Immature natural killer cell (primary cell): ENCODE data around the gene HGD. TPM values are rescaled to one million over a fixed set of nuclear protein-coding genes. Genes with fewer than 3 reads are reported as not detected.

ENCODE experiments used
- DNase-seq, 3 donors: peaks; one replicate each; pipeline ENCODE4 v3.0.0; 2022; ENCODE audit warnings: mixed read lengths in 1 of 3
- H3K27ac Mint-ChIP-seq, 6 donors: one replicate each; pipeline ENCODE4 v1.8.0; 2020; ENCODE audit warnings: mixed read lengths in 6 of 6, mild to moderate bottlenecking in 5 of 6, inconsistent platforms in 4 of 6, moderate library complexity in 3 of 6
- H3K27me3 Mint-ChIP-seq, 3 donors: one replicate each; pipeline ENCODE4 v1.8.0; 2020 to 2021; ENCODE audit warnings: low read depth in 3 of 3, mild to moderate bottlenecking in 3 of 3, mixed read lengths in 3 of 3, moderate library complexity in 3 of 3, inconsistent platforms in 1 of 3
- H3K36me3 Mint-ChIP-seq, 3 donors: one replicate each; pipeline ENCODE4 v1.8.0; 2020; ENCODE audit warnings: mixed read lengths in 3 of 3, inconsistent platforms in 2 of 3, mild to moderate bottlenecking in 2 of 3
- H3K4me1 Mint-ChIP-seq, 2 donors: one replicate each; pipeline ENCODE4 v1.8.0; 2020; ENCODE audit warnings: inconsistent platforms in 2 of 2, mild to moderate bottlenecking in 2 of 2, mixed read lengths in 2 of 2, moderate library complexity in 1 of 2
- H3K4me3 Mint-ChIP-seq, 5 donors: one replicate each; pipeline ENCODE4 v1.8.0; 2020; ENCODE audit warnings: mild to moderate bottlenecking in 5 of 5, mixed read lengths in 5 of 5, inconsistent platforms in 3 of 5, moderate library complexity in 3 of 5
- H3K9me3 Mint-ChIP-seq, 6 donors: one replicate each; pipeline ENCODE4 v1.8.0; 2020; ENCODE audit warnings: mild to moderate bottlenecking in 6 of 6, mixed read lengths in 6 of 6, inconsistent platforms in 4 of 6, moderate library complexity in 3 of 6
- polyA plus RNA-seq, 3 donors: library from polyadenylated mRNA; unstranded; fragments of 300-500 nt; fragmentation: Illumina TruSeq; gene quantifications; one replicate each; pipeline ENCODE4 v1.2.3, GENCODE V29; 2021

HGD gene
- polyA plus RNA-seq, 3 donors from 2014 or later: 1.2 to 2.5 TPM; not detected in 1

- no peak overlapping the region for H3K27ac Mint-ChIP-seq
- H3K27me3 Mint-ChIP-seq: peaks cover 3 to 12% (median 10%) of the 10 kb centered on the region in 3 donors
- H3K36me3 Mint-ChIP-seq: no peaks in the 10 kb centered on the region
- H3K9me3 Mint-ChIP-seq: peaks cover 0 to 2% (median 0%) of the 10 kb centered on the region in 6 donors
- H3K4me3 Mint-ChIP-seq: no peak overlapping the region
- no peak for DNase-seq
- no peaks in the 10 kb centered on the region for H3K4me1 Mint-ChIP-seq
Measured at GRCh38 chr3:120661945-120662344, 20.1 kb downstream of the HGD start.

GRCh38 chr3:120661106-120661905, 20.7 kb downstream of the HGD start:
- H3K27ac Mint-ChIP-seq: no peak overlapping the region
- H3K36me3 Mint-ChIP-seq: no peaks in the 10 kb centered on the region
- no peak for DNase-seq
- H3K27me3 Mint-ChIP-seq: peaks cover 3 to 12% (median 10%) of the 10 kb centered on the region in 3 donors
- no peaks in the 10 kb centered on the region for H3K4me1 Mint-ChIP-seq
- peaks cover 0 to 2% (median 0%) of the 10 kb centered on the region in 6 donors for H3K9me3 Mint-ChIP-seq
- H3K4me3 Mint-ChIP-seq: no peak overlapping the region

GRCh38 chr3:120659834-120660233, 22.2 kb downstream of the HGD start:
- Mint-ChIP-seq H3K36me3 (no peaks in the 10 kb centered on the region), H3K27me3 (peaks cover 3 to 10% (median 6%) of the 10 kb centered on the region in 3 donors), H3K4me3 (no peak overlapping the region), H3K27ac (no peak overlapping the region), H3K9me3 (peaks cover 0 to 2% (median 0%) of the 10 kb centered on the region in 6 donors), H3K4me1 (no peaks in the 10 kb centered on the region)
- DNase-seq: no peak

DNA sequence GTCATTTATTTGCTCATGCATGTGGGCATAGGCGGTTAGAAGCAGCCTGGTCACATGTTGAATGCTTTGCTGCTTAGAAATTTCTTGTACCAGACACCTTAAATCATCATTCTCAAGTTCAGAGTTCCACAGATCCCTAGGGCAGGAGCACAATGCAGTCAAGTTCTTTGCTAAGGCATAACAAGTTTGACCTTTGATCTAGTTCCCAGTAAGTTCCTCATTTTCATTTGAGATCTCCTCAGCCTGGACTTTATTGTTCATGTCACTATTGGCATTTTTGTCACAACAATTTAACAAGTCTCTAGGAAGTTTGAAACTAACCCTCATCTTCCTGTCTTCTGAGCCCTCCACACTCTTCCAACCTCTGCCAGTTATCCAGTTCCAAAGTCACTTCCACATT, 22.8 kb downstream of the HGD start:
- H3K4me3 Mint-ChIP-seq: no peak overlapping the region
- no peaks in the 10 kb centered on the region for H3K36me3 Mint-ChIP-seq
- H3K4me1 Mint-ChIP-seq: no peaks in the 10 kb centered on the region
- DNase-seq: no peak
- peaks cover 0 to 2% (median 0%) of the 10 kb centered on the region in 6 donors for H3K9me3 Mint-ChIP-seq
- no peak overlapping the region for H3K27ac Mint-ChIP-seq
- peaks cover 3 to 10% (median 8%) of the 10 kb centered on the region in 3 donors for H3K27me3 Mint-ChIP-seq

- Mint-ChIP-seq H3K27ac (no peak overlapping the region), H3K9me3 (no peaks in the 10 kb centered on the region), H3K36me3 (no peaks in the 10 kb centered on the region), H3K4me1 (no peaks in the 10 kb centered on the region), H3K4me3 (no peak overlapping the region), H3K27me3 (peaks cover 1 to 3% (median 1%) of the 10 kb centered on the region in 3 donors)
- no peak for DNase-seq
Measured at GRCh38 chr3:120652896-120653545, 29.0 kb downstream of the HGD start.

GRCh38 chr3:120652281-120652680, 29.8 kb downstream of the HGD start:
- no peaks in the 10 kb centered on the region for H3K36me3 Mint-ChIP-seq
- H3K27me3 Mint-ChIP-seq: peaks cover 0 to 3% (median 0%) of the 10 kb centered on the region in 3 donors
- no peak for DNase-seq
- H3K27ac Mint-ChIP-seq: no peak overlapping the region
- H3K4me3 Mint-ChIP-seq: no peak overlapping the region
- no peaks in the 10 kb centered on the region for H3K4me1 Mint-ChIP-seq
- no peaks in the 10 kb centered on the region for H3K9me3 Mint-ChIP-seq

DNA sequence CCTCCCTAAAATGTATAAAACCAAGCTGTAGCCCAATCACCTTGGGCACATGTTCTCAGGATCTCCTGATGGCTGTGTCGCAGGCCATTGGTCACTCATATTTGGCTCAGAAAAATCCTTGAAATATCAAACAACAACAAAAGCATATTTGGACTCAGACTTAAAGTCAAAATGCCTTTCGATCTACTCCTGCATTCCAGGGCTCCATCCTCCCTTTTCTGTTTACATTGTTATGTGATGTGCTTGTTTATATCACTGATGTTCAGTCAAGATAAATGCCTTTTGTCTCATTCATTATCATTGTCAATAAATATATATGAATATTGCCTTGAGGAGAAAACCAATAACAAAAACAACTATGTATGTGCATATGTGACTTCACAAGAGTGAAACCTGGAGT, 31.7 kb downstream of the HGD start:
- no peaks in the 10 kb centered on the region for H3K36me3 Mint-ChIP-seq
- no peaks in the 10 kb centered on the region for H3K4me1 Mint-ChIP-seq
- H3K9me3 Mint-ChIP-seq: no peaks in the 10 kb centered on the region
- peaks cover 0 to 3% (median 2%) of the 10 kb centered on the region in 3 donors for H3K27me3 Mint-ChIP-seq
- H3K27ac Mint-ChIP-seq: no peak overlapping the region
- H3K4me3 Mint-ChIP-seq: no peak overlapping the region
- no peak for DNase-seq

DNA sequence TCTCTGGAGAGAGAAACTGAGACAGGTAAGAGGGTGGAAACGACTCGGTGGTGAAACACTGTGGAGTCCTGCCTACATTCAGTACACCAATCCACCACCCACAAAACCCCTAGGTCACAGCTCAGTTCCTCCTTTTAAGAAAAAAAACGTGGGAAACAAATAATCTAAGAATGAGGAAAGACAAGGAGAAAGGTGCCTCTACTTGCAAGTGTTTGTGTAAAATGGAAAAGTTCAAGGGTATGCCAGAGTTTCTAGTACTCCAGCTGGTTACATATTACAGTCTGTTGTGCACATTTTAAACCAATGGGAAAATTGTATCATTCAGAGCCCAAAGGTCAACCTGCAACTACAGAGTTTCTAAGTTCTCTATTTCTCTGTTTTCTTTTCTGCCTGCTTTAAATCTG, 32.2 kb downstream of the HGD start:
- Mint-ChIP-seq H3K36me3 (no peaks in the 10 kb centered on the region), H3K9me3 (no peaks in the 10 kb centered on the region), H3K27me3 (peaks cover under 1 to 3% (median 2%) of the 10 kb centered on the region in 3 donors), H3K4me1 (no peaks in the 10 kb centered on the region), H3K27ac (no peak overlapping the region), H3K4me3 (no peak overlapping the region)
- no peak for DNase-seq

DNA sequence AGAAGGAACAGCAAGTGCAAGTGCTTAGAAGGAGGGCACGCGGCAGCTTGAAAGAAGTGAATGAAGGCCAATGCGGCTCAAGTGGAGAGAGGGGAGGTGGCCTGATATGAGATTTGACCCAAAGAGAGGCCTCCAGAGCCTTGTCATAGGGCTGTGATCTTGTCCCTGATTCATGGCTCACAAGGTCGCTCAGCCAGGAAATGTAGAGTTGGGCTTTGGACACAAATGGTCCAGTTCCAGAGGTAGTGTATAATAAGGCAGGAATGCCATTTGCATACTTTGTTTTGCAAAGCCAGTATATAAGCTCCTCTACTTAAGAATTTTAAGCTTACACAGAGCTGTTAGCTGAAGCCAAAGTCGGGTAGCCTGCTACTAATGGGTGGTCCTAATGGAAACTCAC, 33.7 kb downstream of the HGD start:
- DNase-seq: no peak
- no peaks in the 10 kb centered on the region for H3K36me3 Mint-ChIP-seq
- no peaks in the 10 kb centered on the region for H3K9me3 Mint-ChIP-seq
- H3K27ac Mint-ChIP-seq: no peak overlapping the region
- H3K27me3 Mint-ChIP-seq: peaks cover 0 to 3% (median 2%) of the 10 kb centered on the region in 3 donors
- no peak overlapping the region for H3K4me3 Mint-ChIP-seq
- H3K4me1 Mint-ChIP-seq: no peaks in the 10 kb centered on the region

DNA sequence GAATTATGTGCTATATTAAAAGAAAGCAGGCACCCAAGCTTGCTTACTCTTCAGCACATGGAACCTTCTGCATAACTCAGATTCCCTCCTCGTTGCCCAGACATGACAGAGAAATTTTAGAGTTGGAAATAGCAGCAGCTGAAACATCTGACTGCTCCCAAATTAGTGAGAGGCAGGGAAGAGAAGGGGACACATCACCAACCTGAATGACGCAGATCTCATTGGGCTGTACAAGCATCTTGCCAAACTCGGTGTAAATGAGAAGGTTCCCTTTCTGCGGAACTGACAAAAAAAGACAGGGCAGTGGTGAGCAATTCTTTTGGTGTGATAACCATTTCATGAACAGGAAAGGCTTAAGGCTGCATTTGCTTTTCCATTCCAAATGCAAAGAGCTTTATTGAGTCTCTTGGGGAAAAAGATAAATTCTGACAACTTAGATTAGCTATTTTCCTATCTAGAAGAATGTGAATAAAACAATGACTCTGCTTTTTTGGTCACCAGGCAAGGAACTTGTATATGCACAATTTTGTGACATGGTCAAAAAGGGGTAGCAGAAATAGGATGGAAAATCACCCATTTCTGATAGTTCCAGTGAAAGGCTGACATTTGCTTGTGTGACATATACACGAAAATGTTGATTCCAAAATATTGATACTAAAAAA, 35.1 kb downstream of the HGD start:
- no peak for DNase-seq
- H3K4me1 Mint-ChIP-seq: no peaks in the 10 kb centered on the region
- no peak overlapping the region for H3K4me3 Mint-ChIP-seq
- peaks cover 2 to 3% (median 3%) of the 10 kb centered on the region in 3 donors for H3K27me3 Mint-ChIP-seq
- H3K9me3 Mint-ChIP-seq: no peaks in the 10 kb centered on the region
- H3K27ac Mint-ChIP-seq: no peak overlapping the region
- no peaks in the 10 kb centered on the region for H3K36me3 Mint-ChIP-seq

DNA sequence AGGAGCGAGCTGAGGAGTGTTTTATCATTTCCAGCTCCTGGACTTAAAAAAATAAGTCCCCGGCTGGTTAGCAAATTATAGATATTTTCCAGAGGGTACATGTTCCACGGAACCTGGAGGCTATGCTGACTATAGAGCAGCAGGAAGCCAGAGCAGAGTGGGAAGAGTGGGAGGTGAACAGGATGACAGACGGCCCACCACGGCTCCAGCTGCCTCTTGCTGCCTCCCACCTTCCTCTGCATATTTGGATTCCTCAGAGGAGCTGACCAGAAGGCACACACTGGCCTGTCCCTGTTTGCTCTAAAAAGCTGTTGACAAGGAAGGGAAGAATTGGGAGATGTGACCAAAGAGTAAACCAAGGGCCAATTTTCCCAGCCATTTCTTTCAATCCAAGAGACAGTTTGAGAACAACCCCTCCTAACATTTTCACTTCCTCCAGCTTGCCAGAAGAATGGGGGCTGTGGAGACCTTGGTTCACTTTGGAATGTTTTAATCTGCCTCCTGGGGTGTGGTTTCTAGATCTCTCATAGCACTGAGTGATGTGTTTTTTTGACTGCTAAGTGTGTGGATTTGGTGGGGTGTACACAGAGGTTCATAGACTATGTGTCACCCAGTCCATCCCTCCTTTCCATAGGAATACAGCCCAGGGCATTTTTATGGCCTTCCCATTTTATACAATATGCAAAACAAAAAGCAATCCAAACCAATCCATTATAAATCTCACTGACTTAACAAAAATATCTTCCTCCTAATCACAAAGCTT, 36.8 kb downstream of the HGD start:
- H3K27me3 Mint-ChIP-seq: peaks cover 2 to 6% (median 3%) of the 10 kb centered on the region in 3 donors
- H3K9me3 Mint-ChIP-seq: no peaks in the 10 kb centered on the region
- no peak for DNase-seq
- H3K4me1 Mint-ChIP-seq: no peaks in the 10 kb centered on the region
- H3K27ac Mint-ChIP-seq: no peak overlapping the region
- no peaks in the 10 kb centered on the region for H3K36me3 Mint-ChIP-seq
- H3K4me3 Mint-ChIP-seq: no peak overlapping the region

DNA sequence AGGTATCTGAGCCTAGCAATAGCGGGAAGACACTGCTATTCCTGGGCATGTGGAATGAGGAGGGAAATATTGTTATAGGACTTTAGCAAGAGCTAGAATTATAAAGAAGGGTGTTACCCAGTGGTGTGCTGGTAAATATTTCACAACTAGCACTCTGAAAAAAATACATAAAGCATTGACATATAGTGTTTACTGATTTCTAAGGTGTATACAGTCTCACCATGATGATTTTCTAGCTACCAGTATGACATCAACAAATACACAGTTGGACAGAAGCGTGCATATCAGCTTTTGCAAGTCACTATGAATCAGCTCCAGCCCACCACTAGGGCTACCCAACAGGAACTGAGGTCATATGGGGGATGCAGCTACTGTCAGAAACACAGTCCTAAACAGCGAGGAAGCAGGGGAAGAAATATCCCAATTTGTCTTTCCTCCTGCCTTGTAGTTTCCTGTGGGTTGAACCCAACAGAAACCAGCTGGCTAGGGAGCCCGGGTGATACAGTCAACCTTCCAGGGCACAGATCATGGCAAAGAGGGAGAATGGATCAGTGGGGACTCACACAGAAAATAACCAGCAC, 39.6 kb downstream of the HGD start:
- H3K36me3 Mint-ChIP-seq: no peaks in the 10 kb centered on the region
- H3K4me1 Mint-ChIP-seq: no peaks in the 10 kb centered on the region
- H3K27ac Mint-ChIP-seq: no peak overlapping the region
- no peak for DNase-seq
- no peak overlapping the region for H3K4me3 Mint-ChIP-seq
- H3K27me3 Mint-ChIP-seq: peaks cover 2 to 6% (median 3%) of the 10 kb centered on the region in 3 donors
- no peaks in the 10 kb centered on the region for H3K9me3 Mint-ChIP-seq

GRCh38 chr3:120641696-120642246, 40.3 kb downstream of the HGD start:
- no peak overlapping the region for H3K27ac Mint-ChIP-seq
- H3K4me3 Mint-ChIP-seq: no peak overlapping the region
- no peaks in the 10 kb centered on the region for H3K4me1 Mint-ChIP-seq
- peaks cover 2 to 6% (median 3%) of the 10 kb centered on the region in 3 donors for H3K27me3 Mint-ChIP-seq
- H3K36me3 Mint-ChIP-seq: no peaks in the 10 kb centered on the region
- DNase-seq: no peak
- no peaks in the 10 kb centered on the region for H3K9me3 Mint-ChIP-seq
